GM12878 (cell line): ENCODE results near the gene SPI1. TPM values are rescaled to one million over a fixed set of nuclear protein-coding genes. Genes with fewer than 3 reads are reported as not detected.

Source experiments
- ATAC-seq: fragments of 200-7000 bp; cut with Tn5 transposase; 3 replicates; pipeline ENCODE4 v1.9.1; 2020; ENCODE audit warnings: mild to moderate bottlenecking, moderate library complexity
- BruUV-seq: library from RNA; stranded (reverse); fragments of 400-500 nt; replicated peaks from 2 replicates; lab custom pipeline; 2021; lab: Mats Ljungman, UMichigan
- CTCF ChIA-PET: fragments of 300-600 bp; sonication (Branson Sonifier 250); formaldehyde crosslinking; extraction: SDS; loops from one replicate; lab custom pipeline; 2021; ENCODE audit warnings: inconsistent platforms; lab: Yijun Ruan, JAX
- POLR2A ChIA-PET: fragments of 350-600 bp; formaldehyde crosslinking; extraction: SDS; loops from one replicate; lab custom pipeline; 2021; ENCODE audit warnings: inconsistent platforms; lab: Charles Lee
- RAD21 ChIA-PET: fragments of 300-600 bp; sonication (Branson Sonifier 250); formaldehyde crosslinking; loops from one replicate; lab custom pipeline; 2023; ENCODE audit warnings: antibody characterized with exemption; ENCODE audit not compliant: unreplicated experiment; lab: Charles Lee
- SMC1A ChIA-PET: fragments of 300-600 bp; sonication (Branson Sonifier 250); formaldehyde crosslinking; loops from one replicate; lab custom pipeline; 2023; ENCODE audit not compliant: unreplicated experiment, uncharacterized antibody; lab: Charles Lee
- DNase-seq: peaks from one replicate; pipeline ENCODE4 v3.0.0-alpha.2; 2011; ENCODE audit warnings: low read depth, low spot score
- FAIRE-seq: peaks from 3 replicates; lab custom pipeline; 2011; peaks lifted over from hg19 to GRCh38; lab: Jason Lieb, UNC
- H2AFZ ChIP-seq: 2 replicates; pipeline ENCODE4 v1.6.0; 2011; ENCODE audit warnings: low read depth, low read length, control low read depth; ENCODE audit not compliant: control insufficient read depth
- H3K27ac ChIP-seq: 2 replicates; pipeline ENCODE4 v1.5.1; 2011; ENCODE audit warnings: control low read depth; ENCODE audit not compliant: control insufficient read depth, insufficient read depth
- H3K27me3 ChIP-seq, 2 experiments: replicated peaks in 1 of 2; 2 replicates each; pipeline versions ENCODE4 v1.6.0 to v1.6.1; 2011; ENCODE audit warnings: low read length in 1 of 2; ENCODE audit not compliant: control insufficient read depth in 2 of 2, insufficient read depth in 2 of 2
- H3K36me3 ChIP-seq, 2 experiments: 2 replicates each; pipeline ENCODE4 v1.5.1; 2011; ENCODE audit warnings: low read length in 1 of 2; ENCODE audit not compliant: control insufficient read depth in 2 of 2, insufficient read depth in 2 of 2
- H3K4me1 ChIP-seq: 2 replicates; pipeline ENCODE4 v1.6.1; 2011; ENCODE audit warnings: mild to moderate bottlenecking, low read length, moderate library complexity, mixed read lengths; ENCODE audit not compliant: control insufficient read depth, insufficient read depth
- H3K4me2 ChIP-seq: 2 replicates; pipeline ENCODE4 v1.6.0; 2011; ENCODE audit warnings: control low read depth; ENCODE audit not compliant: control insufficient read depth, insufficient read depth
- H3K4me3 ChIP-seq: fragments of 200-600 bp; sonication (generic); 2 replicates; pipeline ENCODE4 v1.5.1; 2016
- H3K79me2 ChIP-seq: 2 replicates; pipeline ENCODE4 v1.6.0; 2011; ENCODE audit warnings: low read length; ENCODE audit not compliant: control insufficient read depth, insufficient read depth
- H3K9ac ChIP-seq: 2 replicates; pipeline ENCODE4 v1.8.0; 2011; ENCODE audit warnings: low read length, control low read depth, mixed read lengths; ENCODE audit not compliant: control insufficient read depth, insufficient read depth
- H3K9me3 ChIP-seq: replicated peaks from 3 replicates; pipeline ENCODE4 v1.5.1; 2011; ENCODE audit warnings: mild to moderate bottlenecking, low read length; ENCODE audit not compliant: control insufficient read depth, insufficient read depth
- H4K20me1 ChIP-seq: 2 replicates; pipeline ENCODE4 v1.6.0; 2011; ENCODE audit not compliant: control insufficient read depth, insufficient read depth
- HDGF ChIP-seq: fragments of 450-650 bp; IDR thresholded peaks from 2 replicates; pipeline ENCODE4 v1.6.1; 2016; ENCODE audit warnings: antibody characterized with exemption
- KAT2A ChIP-seq: conservative IDR thresholded peaks from 2 replicates; pipeline ENCODE4 v1.6.1; 2011; ENCODE audit warnings: low read depth, low read length; ENCODE audit not compliant: control insufficient read depth
- POLR2A ChIP-seq: IDR thresholded peaks from 2 replicates; pipeline ENCODE4 v1.6.1; 2011; ENCODE audit warnings: low read depth, mild to moderate bottlenecking, low read length
- ZNF622 ChIP-seq: fragments of 450-650 bp; IDR thresholded peaks from 2 replicates; pipeline ENCODE4 v1.6.1; 2017; ENCODE audit warnings: mild to moderate bottlenecking, inconsistent platforms
- WGBS: methylation state at CpG from one replicate; pipeline ENCODE4 v1.1.6; 2016; ENCODE audit warnings: low lambda C conversion rate; ENCODE audit not compliant: insufficient replicate concordance, insufficient coverage; ENCODE audit errors: missing lambda C conversion rate; 5-methylcytosine and 5-hydroxymethylcytosine counted together
- in situ Hi-C: fragments of 300-500 bp; cut with MboI; formaldehyde crosslinking; loops from 9 replicates; pipeline ENCODE4 v1.14.3; 2018; ENCODE audit warnings: mixed read lengths
- intact Hi-C: fragments of 100-400 bp; cut with micrococcal nuclease; formaldehyde crosslinking; loops from one replicate; pipeline ENCODE4 v1.14.2; 2022; ENCODE audit not compliant: unreplicated experiment
- polyA plus RNA-seq, 11 experiments: library from polyadenylated mRNA; depleted of rRNA in 4 of 11; unstranded in 6 of 11; stranded (reverse) in 5 of 11; fragments of >200 nt; fragmentation: Nextera tagmentation in 4 of 11; fragmentation: Illumina TruSeq in 1 of 11; extraction: Ambion mirVana in 4 of 11; extraction: Trizol in 1 of 11; gene quantifications; 1 replicate in 1 of 11; 2 replicates in 10 of 11; pipeline versions ENCODE4 v1.2.1 to v1.2.3, GENCODE V29; 2011 to 2016; ENCODE audit warnings: inconsistent platforms in 2 of 11, missing spikeins in 2 of 11, low read depth in 1 of 11
- total RNA-seq, 4 experiments: library from RNA; depleted of rRNA in 3 of 4; stranded (reverse); fragments of >200 nt in 3 of 4; fragmentation: Illumina TruSeq in 1 of 4; extraction: Trizol in 1 of 4; gene quantifications; 2 replicates each; pipeline versions ENCODE4 v1.2.1 to v1.2.3, GENCODE V29; 2013 to 2021

The SPI1 gene
- total and polyA plus RNA-seq, 10 of the 15 experiments (the other 5 are each of a cell fraction or from before 2014, with no cell fraction given): 0.05 to 31.1 (median 9.7) TPM

DNA sequence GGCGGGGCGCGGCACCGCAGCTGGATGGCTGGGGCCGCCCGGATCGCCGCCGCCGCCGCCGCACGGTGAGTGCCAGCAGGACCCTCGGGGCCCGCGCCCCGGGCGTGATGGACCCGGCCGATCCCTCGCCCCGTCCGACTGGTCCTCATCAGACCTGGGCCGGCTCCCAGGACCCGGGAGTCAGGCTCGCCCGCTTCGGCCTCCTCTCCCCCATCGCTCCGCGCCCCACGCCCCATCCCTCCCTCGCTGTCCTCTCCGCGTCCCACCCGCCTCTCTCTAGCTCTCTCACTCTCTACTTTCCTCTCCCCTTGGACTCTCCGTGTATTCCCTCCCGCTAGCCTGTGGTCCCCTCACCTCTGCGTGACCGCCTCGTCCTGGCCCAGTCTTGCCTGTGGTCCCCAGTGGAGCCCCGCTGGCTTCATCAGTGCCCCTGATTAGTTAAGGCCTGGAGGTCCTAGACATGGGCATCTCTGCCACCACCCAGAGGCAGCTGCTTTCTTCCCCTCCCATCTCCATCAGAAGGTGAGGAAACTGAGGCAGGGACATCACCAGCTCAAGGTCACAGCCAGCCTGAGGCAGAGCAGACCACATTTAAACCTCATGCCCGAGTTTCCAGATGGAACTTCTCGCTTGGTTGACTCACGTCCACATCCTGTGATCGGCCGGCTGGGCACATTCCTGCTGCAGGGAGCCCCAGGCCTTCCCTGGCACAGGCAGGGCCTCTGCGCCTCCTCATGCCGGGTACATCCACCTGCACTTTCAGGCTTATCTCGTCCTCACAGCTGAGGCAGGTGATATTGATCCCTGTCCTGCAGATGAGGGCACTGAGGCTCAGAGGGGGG is 30.5 kb upstream of the SPI1 start:
- Histone ChIP-seq H3K79me2 (peaks cover 2% of the 10 kb centered on the region), H3K9ac (peak overlapping the region; percentile 48), H4K20me1 (no peaks in the 10 kb centered on the region), H3K9me3 (no peaks in the 10 kb centered on the region), H3K4me2 (peak overlapping the region; percentile 77), H3K36me3 (no peaks in the 10 kb centered on the region; a peak in 1 of 4 replicates), H3K4me1 (peaks cover 17% of the 10 kb centered on the region), H3K4me3 (peak overlapping the region; percentile 93), H3K27me3 (no peaks in the 10 kb centered on the region), H3K27ac (no peak overlapping the region), H2AFZ (peak overlapping the region; percentile 76)
- in situ Hi-C loops: loop anchor here (5.0 kb wide), 1 partner anchor 37 kb away; no protein-coding TSS in a partner anchor
- intact Hi-C loops: loop anchor here (1.0 to 10.0 kb wide), 6 partner anchors 31 to 446 kb away; partner anchors contain the start of genes MADD and SPI1
- no peak for TF ChIP-seq KAT2A
- peak; percentile 8; the same call in 1 of the 2 replicates for TF ChIP-seq POLR2A
- no peak for TF ChIP-seq ZNF622
- TF ChIP-seq HDGF: peak; percentile 60; the same call in 1 of the 2 replicates
- ChIA-PET RAD21 (interaction anchor here (0.6 to 2.4 kb wide), 8 partner anchors 9 to 195 kb away, joined by 3 to 15 read pairs (median 3); partner anchors contain the start of gene ACP2), SMC1A (interaction anchor here (1.2 to 2.9 kb wide), 3 partner anchors 33 to 138 kb away, joined by 3 to 32 read pairs (median 5); no protein-coding TSS in a partner anchor), CTCF (interaction anchor here (0.7 to 7.4 kb wide), 9 partner anchors 18 to 231 kb away, joined by 3 to 161 read pairs (median 6); partner anchors contain the start of genes ACP2, ARFGAP2, MADD and SPI1), POLR2A (interaction anchor here (0.6 to 2.5 kb wide), 8 partner anchors 9 to 194 kb away, joined by 3 to 13 read pairs (median 5); partner anchors contain the start of genes DDB2 and PSMC3)
- DNase-seq (no peak), ATAC-seq (no peak; the same call in 2 of the 3 replicates), FAIRE-seq (no peak)
- 14% methylated on average over 29 of the region's 50 CpGs for WGBS
- TSS peak; percentile 69 for BruUV-seq
